GM21447 (cell line): Measurements from ENCODE around the gene KLKB1.
"Not testable (repeated sequence)": the region's sequence is repeated elsewhere in the genome, so short reads cannot be mapped to it uniquely, and the experiment has no call there.

ENCODE experiments used
- ATAC-seq: cut with Tn5 transposase; IDR thresholded peaks from one replicate; pipeline ENCODE4 v1.9.1; 2021; ENCODE audit not compliant: unreplicated experiment

Gene KLKB1

GRCh38 chr4:186264660-186265059, 37.4 kb downstream of the KLKB1 start:
- no peak for ATAC-seq

- not testable (repeated sequence) for ATAC-seq
These were observed 37.9 kb downstream of the KLKB1 start for GRCh38 chr4:186265250-186265649.

- no peak for ATAC-seq
These were observed 38.7 kb downstream of the KLKB1 start, which contains the start of gene F11 for GRCh38 chr4:186265683-186266652. TSS of gene F11 (plus strand) at chr4:186266189. CDS start at chr4:186267137, 948 bp downstream.

- no peak for ATAC-seq
These were observed 39.6 kb downstream of the KLKB1 start for GRCh38 chr4:186266729-186267456.

GRCh38 chr4:186271081-186271678, 43.9 kb downstream of the KLKB1 start:
- no peak for ATAC-seq

- ATAC-seq, result no peak
These were observed 45.5 kb downstream of the KLKB1 start for GRCh38 chr4:186272699-186273391.

- not testable (repeated sequence) for ATAC-seq
These were observed 46.1 kb downstream of the KLKB1 start for GRCh38 chr4:186273392-186273789.

- no peak for ATAC-seq
These were observed 56.0 kb downstream of the KLKB1 start for GRCh38 chr4:186283311-186283710.

- ATAC-seq, result no peak
These were observed 57.8 kb downstream of the KLKB1 start for GRCh38 chr4:186285147-186285546.

GRCh38 chr4:186286581-186286980, 59.3 kb downstream of the KLKB1 start:
- no peak for ATAC-seq

- no peak for ATAC-seq
These were observed 64.1 kb downstream of the KLKB1 start for GRCh38 chr4:186291256-186291890.

- ATAC-seq, result no peak
These were observed 66.9 kb downstream of the KLKB1 start for GRCh38 chr4:186294160-186294559.

GRCh38 chr4:186296481-186296880, 69.2 kb downstream of the KLKB1 start:
- ATAC-seq, result no peak

- ATAC-seq, result no peak
These were observed 69.8 kb downstream of the KLKB1 start for GRCh38 chr4:186297013-186297645.

GRCh38 chr4:186298031-186298647, 70.8 kb downstream of the KLKB1 start:
- ATAC-seq, result no peak

- no peak for ATAC-seq
These were observed 72.0 kb downstream of the KLKB1 start for GRCh38 chr4:186299291-186299690.

- no peak for ATAC-seq
These were observed 73.5 kb downstream of the KLKB1 start for GRCh38 chr4:186300659-186301390.

GRCh38 chr4:186304216-186304615, 76.9 kb downstream of the KLKB1 start:
- no peak for ATAC-seq
